Neural crest cell (in vitro differentiated cells): Measurements from ENCODE around the gene CRYBA2. TPM values are rescaled to one million over a fixed set of nuclear protein-coding genes. Genes with fewer than 3 reads are reported as not detected.

Experiments
- DNase-seq: peaks from one replicate; pipeline ENCODE4 v3.0.0; 2021; ENCODE audit warnings: low read depth, mixed read lengths, low spot score
- H3K27ac Mint-ChIP-seq: one replicate; pipeline ENCODE4 v1.8.0; 2021; ENCODE audit warnings: mild to moderate bottlenecking, mixed read lengths; ENCODE audit not compliant: unreplicated experiment
- H3K27me3 Mint-ChIP-seq: 2 replicates; pipeline ENCODE4 v1.8.0; 2021; ENCODE audit warnings: low read depth, mild to moderate bottlenecking, mixed read lengths
- H3K36me3 Mint-ChIP-seq: 2 replicates; pipeline ENCODE4 v1.8.0; 2021; ENCODE audit warnings: low read depth, mild to moderate bottlenecking, mixed read lengths
- H3K4me1 Mint-ChIP-seq: 2 replicates; pipeline ENCODE4 v1.8.0; 2021; ENCODE audit warnings: mixed read lengths
- H3K4me3 Mint-ChIP-seq: one replicate; pipeline ENCODE4 v1.8.0; 2021; ENCODE audit warnings: mild to moderate bottlenecking, mixed read lengths
- H3K9me3 Mint-ChIP-seq: 2 replicates; pipeline ENCODE4 v1.8.0; 2021; ENCODE audit warnings: mixed read lengths
- CTCF ChIP-seq: fragments of 200-600 bp; sonication (generic); conservative IDR thresholded peaks from 2 replicates; pipeline ENCODE4 v1.5.0; 2021; ENCODE audit warnings: antibody characterized with exemption, mild to moderate bottlenecking
- total RNA-seq: library from RNA; stranded (reverse); gene quantifications from 2 replicates; pipeline ENCODE4 v1.2.1, GENCODE V29; 2021

The CRYBA2 gene
- total RNA-seq, 1 donor from 2014 or later, result not detected

DNA sequence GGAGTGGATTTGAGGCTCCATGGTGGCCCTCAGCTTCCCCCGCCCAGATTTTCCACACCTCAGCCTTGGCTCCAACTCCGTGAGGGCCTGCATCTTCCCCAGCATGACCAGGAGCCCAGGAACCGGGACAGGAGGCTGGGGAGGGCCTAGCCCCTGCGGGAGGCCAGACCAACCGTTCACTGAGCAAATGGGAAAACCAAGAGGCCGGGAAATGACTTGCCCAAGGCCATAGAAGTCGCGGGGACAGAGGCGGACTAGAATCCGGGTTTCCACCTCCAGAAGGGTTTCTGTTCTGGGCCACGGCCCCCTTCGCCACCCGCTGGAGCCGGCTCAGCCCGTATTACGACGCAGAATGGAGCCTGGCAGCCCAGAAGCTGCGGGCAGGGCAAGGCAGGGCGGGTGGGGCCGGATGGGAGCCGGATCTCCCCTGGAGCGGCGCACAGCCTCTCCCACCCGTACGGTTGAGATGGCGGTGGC lies 7.9 kb upstream of the CRYBA2 start:
- Mint-ChIP-seq H3K27me3 (peaks cover 98% of the 10 kb centered on the region), H3K9me3 (no peaks in the 10 kb centered on the region), H3K27ac (no peak overlapping the region), H3K4me1 (no peaks in the 10 kb centered on the region), H3K4me3 (no peak overlapping the region), H3K36me3 (no peaks in the 10 kb centered on the region)
- TF ChIP-seq CTCF, result no peak
- no peak for DNase-seq

DNA sequence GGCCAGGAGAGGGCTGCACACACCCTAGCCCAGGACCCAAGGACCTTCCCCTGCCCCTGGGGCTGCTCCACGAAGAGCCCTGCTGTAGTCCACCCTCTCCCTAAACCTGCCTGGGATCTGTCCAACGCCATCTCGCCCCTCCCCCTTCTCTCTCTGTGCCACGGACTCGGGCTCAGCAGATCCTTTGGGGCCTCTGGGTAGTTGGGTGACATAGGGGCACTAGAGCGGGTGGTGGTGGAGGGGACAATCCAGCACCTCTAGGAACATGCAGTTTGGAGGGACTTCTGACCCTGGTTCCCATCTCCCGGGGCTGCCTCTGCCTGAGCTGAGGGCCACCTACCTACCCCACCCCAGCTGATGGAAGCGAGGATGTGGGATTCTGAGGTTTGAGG lies 7.3 kb upstream of the CRYBA2 start:
- Mint-ChIP-seq H3K4me1 (no peaks in the 10 kb centered on the region), H3K4me3 (no peak overlapping the region), H3K27me3 (peaks cover 98% of the 10 kb centered on the region), H3K36me3 (no peaks in the 10 kb centered on the region), H3K9me3 (no peaks in the 10 kb centered on the region), H3K27ac (no peak overlapping the region)
- no peak for DNase-seq
- TF ChIP-seq CTCF, result no peak

GRCh38 chr2:218999881-219000568 lies 6.8 kb upstream of the CRYBA2 start:
- H3K9me3 Mint-ChIP-seq, result no peaks in the 10 kb centered on the region
- H3K4me3 Mint-ChIP-seq, result no peak overlapping the region
- no peak overlapping the region for H3K27ac Mint-ChIP-seq
- H3K27me3 Mint-ChIP-seq, result peaks cover 98% of the 10 kb centered on the region
- no peaks in the 10 kb centered on the region for H3K36me3 Mint-ChIP-seq
- H3K4me1 Mint-ChIP-seq, result no peaks in the 10 kb centered on the region
- DNase-seq, result no peak
- TF ChIP-seq CTCF, result no peak

DNA sequence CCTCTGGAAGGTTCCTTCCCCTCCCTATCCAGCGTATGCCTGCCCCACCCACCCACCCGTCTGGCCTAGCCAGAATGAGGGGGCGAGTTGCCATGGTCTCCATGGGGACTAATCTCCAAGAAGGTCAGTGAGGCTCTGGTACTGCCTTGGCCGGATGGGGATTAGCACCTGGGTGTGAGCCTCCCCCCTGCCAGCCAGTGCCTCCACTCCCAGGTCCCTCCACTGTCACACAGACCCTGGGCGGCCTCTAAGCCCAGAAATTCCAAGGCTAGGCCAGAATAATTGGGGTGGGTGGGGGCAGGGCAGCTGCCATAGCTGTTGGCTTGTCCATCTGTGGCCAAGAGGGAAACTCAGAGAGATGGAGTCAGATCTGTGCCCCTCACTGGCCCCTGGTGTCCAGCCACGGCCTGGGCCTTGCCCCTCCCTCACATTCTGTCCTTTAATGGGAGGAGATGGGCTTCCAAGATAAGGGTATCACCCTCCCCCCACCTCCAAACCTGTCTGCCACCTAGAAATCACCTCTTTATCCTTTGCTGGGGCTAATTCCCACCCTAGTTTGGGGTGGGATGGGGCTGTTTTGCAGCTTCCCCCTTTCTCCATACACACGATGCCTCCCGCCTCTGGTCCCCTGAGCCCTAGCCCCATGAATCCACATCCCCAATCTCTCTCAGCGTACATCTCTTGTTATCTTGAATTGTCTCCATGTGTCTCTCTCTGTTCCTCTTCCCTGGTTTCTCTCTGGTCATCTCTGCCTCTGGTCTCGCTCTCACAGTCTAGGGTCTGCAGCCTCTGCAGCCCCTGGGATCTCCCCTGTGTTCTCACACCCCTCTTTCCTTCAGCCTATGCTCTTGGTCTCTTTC lies 6.0 kb upstream of the CRYBA2 start:
- H3K27me3 Mint-ChIP-seq, result peaks cover 98% of the 10 kb centered on the region
- no peaks in the 10 kb centered on the region for H3K4me1 Mint-ChIP-seq
- no peak for DNase-seq
- no peak for TF ChIP-seq CTCF
- no peak overlapping the region for H3K4me3 Mint-ChIP-seq
- no peak overlapping the region for H3K27ac Mint-ChIP-seq
- H3K9me3 Mint-ChIP-seq, result no peaks in the 10 kb centered on the region
- H3K36me3 Mint-ChIP-seq, result no peaks in the 10 kb centered on the region

GRCh38 chr2:218998414-218999002 lies 5.3 kb upstream of the CRYBA2 start:
- Mint-ChIP-seq H3K4me1 (no peaks in the 10 kb centered on the region), H3K27me3 (peaks cover 98% of the 10 kb centered on the region), H3K4me3 (no peak overlapping the region), H3K9me3 (no peaks in the 10 kb centered on the region), H3K36me3 (no peaks in the 10 kb centered on the region), H3K27ac (no peak overlapping the region)
- TF ChIP-seq CTCF, result no peak
- DNase-seq, result no peak
